Suppressor macrophage treated with lipopolysaccharide for 4 hours (primary cell): ENCODE measurements around the gene CYP2C8.
"Not testable (repeated sequence)": the region's sequence is repeated elsewhere in the genome, so short reads cannot be mapped to it uniquely, and the experiment has no call there.

Experiments used
- DNase-seq: peaks from one replicate; pipeline ENCODE4 v3.0.0-alpha.2; 2020

Gene CYP2C8

GRCh38 chr10:95069286-95069685, at the start of gene CYP2C8:
Gene CYP2C8, minus strand, starts transcription at chr10:95069497. Its CDS starts 95 bp downstream, at chr10:95069402.
- no peak for DNase-seq

DNA sequence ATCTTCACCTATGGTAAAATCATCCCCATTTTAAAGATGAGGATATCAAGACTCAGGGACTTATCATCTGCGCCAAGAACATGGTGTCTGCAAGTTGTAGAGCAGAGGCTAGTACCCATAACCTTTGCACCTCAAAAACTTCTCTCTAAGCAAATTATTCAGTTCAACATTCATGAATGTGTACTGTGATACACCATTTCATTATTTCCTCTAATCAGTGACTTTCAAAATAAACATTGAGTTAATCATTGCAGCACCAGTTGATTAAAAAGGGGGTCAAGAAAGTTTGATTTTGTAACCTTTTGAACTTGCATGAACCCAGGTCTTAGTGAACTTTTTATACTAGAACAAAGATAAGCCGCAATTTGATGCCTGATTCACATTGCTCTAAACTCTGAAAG, 47.6 kb upstream of the CYP2C8 start:
- no peak for DNase-seq

DNA sequence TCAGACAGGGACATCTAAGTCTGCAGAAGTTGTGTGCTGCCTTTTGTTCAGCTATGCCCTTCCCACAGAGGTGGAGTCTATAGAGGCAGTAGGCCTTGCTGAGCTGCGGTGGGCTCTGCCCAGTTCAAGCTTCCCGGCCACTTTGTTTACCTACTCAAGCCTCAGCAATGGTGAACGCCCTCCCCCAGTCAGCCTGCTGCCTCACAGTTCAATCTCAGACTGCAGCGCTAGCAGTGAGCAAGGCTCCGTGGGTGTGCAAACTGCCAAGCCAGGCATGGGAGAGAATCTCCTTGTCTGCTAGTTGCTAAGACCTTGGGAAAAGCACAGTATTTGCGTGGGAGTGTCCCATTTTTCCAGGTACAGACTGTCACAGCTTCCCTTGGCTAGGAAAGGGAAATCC, 41.5 kb upstream of the CYP2C8 start:
- not testable (repeated sequence) for DNase-seq

GRCh38 chr10:95097805-95098204, 28.5 kb upstream of the CYP2C8 start:
- DNase-seq, result no peak

DNA sequence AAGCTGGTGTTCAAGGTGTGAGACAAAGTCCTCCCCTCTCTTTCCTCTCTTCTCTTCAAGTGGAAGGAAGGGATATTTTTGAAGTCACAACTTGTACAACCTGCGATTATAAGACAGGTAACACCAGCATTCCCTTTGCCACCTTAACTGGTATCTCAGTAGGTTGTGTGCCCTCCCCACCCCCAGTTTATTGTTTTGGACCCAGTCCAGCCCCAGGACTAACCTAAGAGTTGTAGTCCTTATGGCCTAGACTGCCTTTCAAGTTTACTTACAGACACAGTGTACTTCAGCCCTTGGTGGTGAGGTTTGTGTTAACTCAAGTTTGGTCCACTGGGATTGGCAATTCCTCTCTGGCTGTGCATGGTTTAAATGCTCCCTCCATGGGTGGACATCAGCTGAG, 26.8 kb upstream of the CYP2C8 start:
- DNase-seq, result no peak

GRCh38 chr10:95079626-95080025, 10.3 kb upstream of the CYP2C8 start:
- DNase-seq, result not testable (repeated sequence)

GRCh38 chr10:95077556-95077955, 8.3 kb upstream of the CYP2C8 start:
- DNase-seq, result no peak

DNA sequence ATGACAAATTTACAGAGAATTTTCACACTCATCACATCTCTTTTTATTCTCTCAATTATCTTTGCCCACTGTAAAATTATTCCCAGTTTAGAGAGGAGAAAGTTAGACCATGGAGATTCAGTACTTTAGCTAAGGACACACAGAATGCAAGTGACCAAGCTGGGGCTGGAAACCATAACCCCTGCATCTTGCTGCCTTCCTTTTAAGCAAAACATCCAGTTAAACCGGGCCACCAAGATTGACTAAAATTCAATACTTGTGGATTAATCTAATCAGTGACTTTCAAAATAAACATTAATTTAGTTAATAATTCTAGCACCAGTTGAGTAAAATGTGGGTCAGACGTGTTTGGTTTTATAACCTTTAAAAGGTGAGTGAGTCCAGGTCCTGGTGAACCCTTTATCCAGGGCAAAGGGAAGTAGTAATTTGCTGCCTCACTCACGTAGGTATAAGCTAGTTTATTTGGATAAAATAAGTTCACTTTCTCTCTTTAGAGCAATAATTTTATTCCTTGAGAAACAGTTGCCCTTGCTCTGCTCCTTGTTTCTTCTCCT, 1.9 kb upstream of the CYP2C8 start:
- no peak for DNase-seq

GRCh38 chr10:95064125-95064524, 5.2 kb downstream of the CYP2C8 start:
- not testable (repeated sequence) for DNase-seq

DNA sequence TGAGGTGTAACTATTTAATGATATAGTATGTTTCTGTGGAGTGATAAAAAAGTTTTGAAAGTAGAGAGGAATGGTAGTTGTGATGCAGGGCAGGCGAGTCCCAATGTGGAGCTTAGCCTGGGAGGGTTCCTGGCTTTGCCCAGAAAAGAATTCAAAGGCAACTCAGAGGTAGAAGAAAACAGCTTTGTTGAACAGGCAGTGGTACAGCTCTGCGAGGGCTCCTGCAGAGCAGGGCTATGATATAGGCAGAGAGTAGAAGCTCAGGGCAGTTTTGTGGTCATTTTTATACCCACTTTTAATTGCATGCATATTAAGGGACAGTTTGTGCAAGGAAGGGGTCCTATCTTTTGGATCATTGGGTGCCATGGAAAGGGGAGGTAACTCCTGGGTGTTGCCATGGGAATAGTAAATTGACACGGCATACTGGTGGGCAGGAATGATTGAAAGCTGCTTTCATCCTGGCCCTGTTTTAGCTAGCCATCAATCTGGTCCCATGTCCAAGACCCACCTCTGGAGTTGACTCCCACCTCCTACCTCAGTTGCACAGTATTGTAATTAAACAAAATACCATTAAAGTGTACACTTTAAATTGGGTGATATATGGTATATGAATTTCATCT, 12.4 kb downstream of the CYP2C8 start:
- no peak for DNase-seq

- DNase-seq, result no peak
Observed at GRCh38 chr10:95049919-95050318, 19.4 kb downstream of the CYP2C8 start.

DNA sequence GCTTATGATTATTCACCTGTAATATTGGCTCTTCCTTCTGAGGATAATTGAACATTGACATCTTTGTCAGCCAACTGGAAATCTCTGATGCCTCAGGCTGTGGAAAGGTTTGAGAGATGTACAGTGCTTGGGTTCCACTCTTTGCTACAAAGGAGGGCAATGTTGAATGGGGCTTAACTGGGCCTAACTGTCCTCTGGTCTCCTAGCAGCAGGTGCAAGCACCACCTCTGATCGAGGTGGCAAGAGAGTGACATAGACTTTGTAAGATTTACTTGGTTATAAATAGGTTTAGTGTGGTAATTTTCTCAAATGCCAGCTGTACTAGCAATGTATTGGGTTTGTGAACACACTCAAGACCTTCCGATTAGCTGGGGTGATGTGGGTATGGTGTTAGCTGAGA, 21.1 kb downstream of the CYP2C8 start:
- no peak for DNase-seq

DNA sequence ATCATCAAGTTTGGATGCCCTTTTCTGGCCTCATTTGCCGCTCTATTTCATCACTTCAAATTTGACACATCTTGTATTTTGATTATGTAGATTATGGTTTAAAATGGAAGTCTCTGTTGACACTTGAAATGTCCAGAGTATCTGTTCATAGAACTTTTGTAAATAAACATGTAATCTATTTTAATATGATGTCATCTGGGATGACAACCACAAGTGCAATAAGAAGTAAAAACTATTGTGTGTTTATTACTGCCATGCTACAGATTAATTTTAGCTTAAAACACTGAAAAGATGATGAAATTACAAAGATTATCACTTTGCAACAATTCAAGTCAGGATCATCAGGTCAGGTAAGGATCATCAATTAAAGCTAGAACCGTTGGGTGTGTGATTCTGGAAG, 30.0 kb downstream of the CYP2C8 start:
- no peak for DNase-seq

DNA sequence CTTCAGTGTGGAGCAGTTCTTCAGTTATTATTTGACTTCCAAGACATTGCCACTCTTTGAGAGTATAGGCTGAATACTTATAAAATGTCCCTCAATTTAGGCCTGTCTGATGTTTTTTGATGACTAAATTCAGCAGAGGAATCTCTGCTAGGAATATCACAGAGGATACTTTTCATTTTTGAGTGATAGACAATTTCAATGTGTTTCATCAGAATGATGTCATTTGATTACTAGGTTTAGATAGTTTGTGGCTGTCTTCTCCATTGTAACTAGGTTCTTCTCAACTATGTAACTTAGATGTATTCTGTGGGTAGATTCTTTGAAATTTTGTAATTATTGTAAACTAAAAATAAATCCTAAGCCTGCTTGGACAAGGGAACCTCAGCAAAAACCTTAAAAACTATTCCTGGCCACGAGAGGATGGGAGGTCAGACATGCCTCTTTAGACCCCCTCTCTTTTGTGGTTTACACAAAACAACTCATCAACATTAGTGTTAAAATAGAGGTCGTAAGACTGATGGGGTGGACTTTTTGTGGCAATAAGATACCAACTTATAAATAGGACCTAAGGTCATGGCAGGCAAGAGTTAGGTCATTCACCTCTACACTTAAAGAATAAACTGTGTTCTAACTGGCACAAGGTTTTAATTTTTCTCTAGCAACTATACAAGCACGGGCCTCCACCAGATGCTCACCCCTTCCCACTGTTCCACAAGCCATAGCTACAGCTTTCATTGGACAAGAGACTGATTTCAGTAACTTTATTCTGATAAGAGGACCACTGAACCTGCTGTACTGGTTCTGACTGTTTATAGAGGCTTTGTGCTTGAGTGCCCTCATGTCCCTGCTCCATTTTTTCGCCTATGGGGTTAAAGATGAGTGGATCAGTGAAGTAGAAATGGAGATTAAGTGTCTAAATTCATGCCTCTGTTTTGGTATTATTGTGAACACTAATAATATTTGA, 33.7 kb downstream of the CYP2C8 start:
- no peak for DNase-seq

GRCh38 chr10:95034401-95034800, 34.9 kb downstream of the CYP2C8 start:
- no peak for DNase-seq

DNA sequence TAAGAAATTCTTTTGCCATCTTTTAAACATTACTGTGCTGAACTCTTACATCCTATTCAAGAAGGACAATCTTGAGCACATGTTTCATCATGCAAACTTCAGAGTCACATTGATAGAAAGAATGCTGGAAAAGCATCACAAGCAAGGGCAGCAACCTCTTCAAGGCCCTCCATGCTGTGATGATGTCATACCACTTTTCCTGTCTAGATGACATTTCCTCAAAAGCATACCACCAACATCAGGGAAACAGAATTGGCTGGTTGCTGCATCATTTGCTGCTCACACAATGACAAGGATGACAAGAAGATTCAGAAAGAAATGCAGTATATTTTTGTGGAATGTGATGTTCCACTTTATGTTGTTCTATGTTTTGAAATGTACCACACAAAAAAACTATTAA, 37.6 kb downstream of the CYP2C8 start:
- DNase-seq, result no peak

GRCh38 chr10:95026461-95026860, 42.8 kb downstream of the CYP2C8 start:
- DNase-seq, result no peak

GRCh38 chr10:94997741-94998174, 71.5 kb downstream of the CYP2C8 start:
- DNase-seq, result no peak

- DNase-seq, result no peak
Observed at GRCh38 chr10:94992811-94993210, 76.5 kb downstream of the CYP2C8 start.

GRCh38 chr10:94991243-94991888, 77.9 kb downstream of the CYP2C8 start:
- no peak for DNase-seq

- no peak for DNase-seq
Observed at GRCh38 chr10:94989192-94989591, 80.1 kb downstream of the CYP2C8 start.
